ENCODE results near the gene NPDC1. TPM values are rescaled to one million over a fixed set of nuclear protein-coding genes. Genes with fewer than 3 reads are reported as not detected.
A peak's percentile ranks its signal among the peaks of the same experiment; 100 is the strongest.

The NPDC1 gene
- total RNA-seq, 1 experiment from 2014 or later: 0.51 TPM

- Histone ChIP-seq H3K27me3 (no peaks in the 10 kb centered on the region), H3K4me3 (no peak overlapping the region), H3K9me3 (replicated peaks) (peaks cover 5% of the 10 kb centered on the region; the same call in 1 of the 2 replicates), H3K4me1 (peaks cover 18% of the 10 kb centered on the region; the same call in 1 of the 2 replicates), H3K27ac (no peak overlapping the region), H3K36me3 (no peaks in the 10 kb centered on the region)
- DNase-seq: peak in 1 of 2 experiments; percentile 26
Observed at GRCh38 chr9:137000177-137000930, 45.6 kb downstream of the NPDC1 start.

- H3K27me3 ChIP-seq: no peaks in the 10 kb centered on the region
Observed at GRCh38 chr9:136997830-136998234, 48.1 kb downstream of the NPDC1 start.

GRCh38 chr9:136997371-136997770, 48.6 kb downstream of the NPDC1 start:
- Histone ChIP-seq H3K9me3 (replicated peaks) (no peaks in the 10 kb centered on the region), H3K4me3 (no peak overlapping the region), H3K4me1 (peaks cover 18% of the 10 kb centered on the region; the same call in 1 of the 2 replicates), H3K36me3 (peaks cover 3% of the 10 kb centered on the region; the same call in 1 of the 2 replicates), H3K27me3 (no peaks in the 10 kb centered on the region), H3K27ac (no peak overlapping the region)
- no peak for DNase-seq

More at GRCh38 chr9:136997830-136998234, 48.1 kb downstream of the NPDC1 start:
- Histone ChIP-seq H3K9me3 (replicated peaks) (no peaks in the 10 kb centered on the region), H3K4me3 (no peak overlapping the region), H3K36me3 (peaks cover 3% of the 10 kb centered on the region; the same call in 1 of the 2 replicates), H3K4me1 (peaks cover 18% of the 10 kb centered on the region; the same call in 1 of the 2 replicates), H3K27ac (no peak overlapping the region)
- no peak for DNase-seq

- Histone ChIP-seq H3K4me1 (peaks cover 18% of the 10 kb centered on the region; the same call in 1 of the 2 replicates), H3K4me3 (no peak within 1 kb of the TSS), H3K27me3 (no peaks in the 10 kb centered on the region), H3K9me3 (replicated peaks) (no peaks in the 10 kb centered on the region), H3K27ac (no peak within 1 kb of the TSS), H3K36me3 (peaks cover 3% of the 10 kb centered on the region; the same call in 1 of the 2 replicates)
- DNase-seq: peak; percentile 62 to 65
Observed at GRCh38 chr9:136996361-136997292, 49.4 kb downstream of the NPDC1 start, which contains the start of gene CLIC3. Gene CLIC3 (minus strand): TSS chr9:136996568. CDS start chr9:136996543, 25 bp downstream.

GRCh38 chr9:136995772-136996311, 50.1 kb downstream of the NPDC1 start:
- peaks cover 3% of the 10 kb centered on the region; the same call in 1 of the 2 replicates for H3K36me3 ChIP-seq
- H3K27me3 ChIP-seq: no peaks in the 10 kb centered on the region
- H3K4me1 ChIP-seq: peaks cover 18% of the 10 kb centered on the region; the same call in 1 of the 2 replicates
- no peaks in the 10 kb centered on the region; the same call in 1 of the 2 replicates for H3K9me3 ChIP-seq (replicated peaks)
- DNase-seq: peak in 1 of 2 experiments; percentile 24
- no peak overlapping the region for H3K4me3 ChIP-seq
- no peak overlapping the region for H3K27ac ChIP-seq

- Histone ChIP-seq H3K27me3 (peaks cover 3% of the 10 kb centered on the region; the same call in 1 of the 2 replicates), H3K36me3 (peaks cover 3% of the 10 kb centered on the region; the same call in 1 of the 2 replicates), H3K9me3 (replicated peaks) (peaks cover 4% of the 10 kb centered on the region; the same call in 1 of the 2 replicates), H3K4me3 (no peak overlapping the region), H3K4me1 (peaks cover 17% of the 10 kb centered on the region; the same call in 1 of the 2 replicates), H3K27ac (no peak overlapping the region)
- DNase-seq: no peak
Observed at GRCh38 chr9:136995362-136995761, 50.6 kb downstream of the NPDC1 start.

- peaks cover 7% of the 10 kb centered on the region; the same call in 1 of the 2 replicates for H3K27me3 ChIP-seq
- H3K27ac ChIP-seq: no peak overlapping the region
- H3K4me3 ChIP-seq: no peak overlapping the region
- H3K36me3 ChIP-seq: peaks cover 3% of the 10 kb centered on the region; the same call in 1 of the 2 replicates
- DNase-seq: no peak
- H3K9me3 ChIP-seq (replicated peaks): peaks cover 4% of the 10 kb centered on the region; the same call in 1 of the 2 replicates
- H3K4me1 ChIP-seq: peaks cover 13% of the 10 kb centered on the region; the same call in 1 of the 2 replicates
Observed at GRCh38 chr9:136994888-136995230, 51.1 kb downstream of the NPDC1 start.

- peaks cover 4% of the 10 kb centered on the region; the same call in 1 of the 2 replicates for H3K9me3 ChIP-seq (replicated peaks)
- DNase-seq: no peak
- H3K27me3 ChIP-seq: peaks cover 7% of the 10 kb centered on the region; the same call in 1 of the 2 replicates
- H3K4me1 ChIP-seq: peaks cover 13% of the 10 kb centered on the region; the same call in 1 of the 2 replicates
- H3K36me3 ChIP-seq: peaks cover 3% of the 10 kb centered on the region; the same call in 1 of the 2 replicates
- H3K27ac ChIP-seq: no peak overlapping the region
- H3K4me3 ChIP-seq: no peak overlapping the region
Observed at GRCh38 chr9:136994180-136994887, 51.6 kb downstream of the NPDC1 start.

GRCh38 chr9:136992819-136993369, 53.1 kb downstream of the NPDC1 start:
- Histone ChIP-seq H3K36me3 (peaks cover 3% of the 10 kb centered on the region; the same call in 1 of the 2 replicates), H3K9me3 (replicated peaks) (peaks cover 4% of the 10 kb centered on the region; the same call in 1 of the 2 replicates), H3K27ac (no peak overlapping the region), H3K27me3 (peaks cover 15% of the 10 kb centered on the region; the same call in 1 of the 2 replicates), H3K4me1 (peaks cover 13% of the 10 kb centered on the region; the same call in 1 of the 2 replicates), H3K4me3 (peak overlapping the region; percentile 72)
- DNase-seq: no peak

GRCh38 chr9:136991993-136992818, 53.8 kb downstream of the NPDC1 start, which contains the start of gene PAXX:
Gene PAXX (plus strand): TSS chr9:136992422. CDS start chr9:136992444, 22 bp downstream.
- H3K27me3 ChIP-seq: peaks cover 18% of the 10 kb centered on the region; the same call in 1 of the 2 replicates
- H3K4me1 ChIP-seq: peaks cover 13% of the 10 kb centered on the region; the same call in 1 of the 2 replicates
- peaks cover 3% of the 10 kb centered on the region; the same call in 1 of the 2 replicates for H3K36me3 ChIP-seq
- H3K4me3 ChIP-seq: peak within 1 kb of the TSS; percentile 72
- peak within 1 kb of the TSS; percentile 65 for H3K27ac ChIP-seq
- DNase-seq: peak; percentile 92
- H3K9me3 ChIP-seq (replicated peaks): peaks cover 4% of the 10 kb centered on the region; the same call in 1 of the 2 replicates

- Histone ChIP-seq H3K27me3 (peaks cover 18% of the 10 kb centered on the region; the same call in 1 of the 2 replicates), H3K9me3 (replicated peaks) (peaks cover 4% of the 10 kb centered on the region; the same call in 1 of the 2 replicates), H3K27ac (no peak overlapping the region), H3K36me3 (peaks cover 3% of the 10 kb centered on the region; the same call in 1 of the 2 replicates), H3K4me1 (no peaks in the 10 kb centered on the region), H3K4me3 (no peak overlapping the region)
- no peak for DNase-seq
Observed at GRCh38 chr9:136990242-136990911, 55.6 kb downstream of the NPDC1 start.
